Stimulated activated CD4-positive, alpha-beta T cell treated with anti-CD3 and anti-CD28 coated beads, Interleukin-2, amount 100 ng/mL, for 48 hours (primary cell): ENCODE measurements around the gene CDH23.

Experiments used
- DNase-seq, 2 donors: peaks; one replicate each; pipeline ENCODE4 v3.0.0-alpha.2; 2020

CDH23 gene

GRCh38 chr10:71371750-71372166, 25.0 kb upstream of the CDH23 start:
- DNase-seq = no peak

DNA sequence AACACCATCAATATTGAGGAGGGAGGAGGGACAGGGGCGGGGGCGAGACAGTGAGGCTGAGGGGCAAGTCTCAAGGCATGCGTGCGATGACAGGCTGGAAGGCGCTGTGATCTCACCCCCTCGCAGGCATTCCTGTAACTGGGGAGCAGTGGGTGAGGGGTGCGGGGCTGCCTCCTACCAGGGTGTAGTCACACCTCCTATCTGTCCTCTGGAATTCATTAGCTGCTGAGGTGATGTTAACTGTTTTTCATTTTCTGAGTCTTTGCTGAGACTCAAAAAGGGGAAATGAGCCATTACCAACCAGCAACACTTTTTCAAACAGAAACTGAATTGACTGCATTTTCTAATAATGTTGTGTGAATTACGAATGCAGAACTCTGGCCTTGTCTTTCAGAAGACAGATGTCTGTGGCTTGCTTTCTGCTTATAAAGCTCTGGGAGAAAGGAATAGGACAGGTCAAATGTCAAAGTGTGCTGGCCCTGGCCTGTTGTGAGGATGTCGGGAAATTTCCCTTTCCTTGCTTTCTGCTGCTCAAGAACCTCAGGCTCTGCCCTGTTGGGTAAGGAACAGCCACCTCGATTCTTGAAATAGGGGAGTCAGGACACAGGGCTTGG, 23.7 kb upstream of the CDH23 start:
- no peak for DNase-seq

- no peak for DNase-seq
Measured at GRCh38 chr10:71374481-71375233, 22.1 kb upstream of the CDH23 start.

- DNase-seq = no peak
Measured at GRCh38 chr10:71375952-71376351, 20.8 kb upstream of the CDH23 start.

DNA sequence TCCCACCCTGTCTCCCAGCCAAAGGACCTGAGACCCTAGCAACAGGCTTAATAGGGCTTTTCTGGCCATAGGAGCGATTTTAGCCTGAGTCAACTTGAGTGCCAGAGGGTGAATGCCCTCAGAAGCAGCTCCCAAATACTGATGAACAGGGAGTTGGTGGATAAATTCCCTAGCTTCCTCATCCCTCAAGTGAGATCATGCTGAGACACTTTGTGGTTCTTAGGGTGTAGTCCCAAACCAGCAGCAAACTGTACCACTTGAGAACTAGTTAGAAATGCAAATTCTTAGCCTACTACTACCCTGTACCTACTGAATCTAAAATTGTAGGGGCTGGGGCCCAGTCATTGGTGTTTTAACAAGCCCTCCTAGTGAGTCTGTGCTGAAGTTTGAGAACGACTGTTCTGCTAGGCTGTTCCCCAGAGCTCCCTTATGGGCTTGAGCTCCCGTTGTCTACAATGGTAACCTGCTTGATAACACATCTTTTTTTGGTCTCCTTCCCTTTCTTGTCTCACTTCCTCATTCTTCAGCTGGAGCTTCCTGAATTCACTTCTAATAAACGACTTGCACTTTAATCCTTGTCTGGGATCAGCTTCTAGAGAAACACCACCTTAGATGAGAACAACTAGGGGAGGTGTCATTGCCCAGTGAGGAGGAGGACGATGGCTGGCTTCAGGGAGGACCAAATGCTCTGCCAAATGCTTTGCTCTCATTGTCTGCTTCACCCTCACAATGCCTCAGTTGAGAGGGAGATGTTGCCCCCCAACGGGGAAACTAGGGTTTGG, 18.2 kb upstream of the CDH23 start:
- no peak for DNase-seq

GRCh38 chr10:71379118-71379766, 17.5 kb upstream of the CDH23 start:
- DNase-seq = no peak

DNA sequence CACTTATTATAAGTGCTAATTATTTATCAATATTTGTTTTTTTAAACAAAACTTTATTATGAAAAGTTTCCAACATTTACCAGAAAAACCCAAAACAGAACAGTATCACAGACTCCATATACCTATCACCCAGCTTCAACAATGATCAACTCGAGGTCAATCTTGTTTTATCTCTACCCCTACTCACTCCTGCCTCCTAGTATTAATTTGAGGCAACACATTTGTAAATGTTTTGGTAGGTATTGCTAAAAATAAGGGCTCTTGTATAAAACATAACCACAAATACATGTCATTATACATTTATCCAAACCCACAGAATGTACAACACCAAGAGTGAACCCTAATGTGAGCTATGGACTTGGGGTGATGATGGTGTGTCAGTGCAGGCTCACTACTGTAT, 15.9 kb upstream of the CDH23 start:
- DNase-seq = no peak

- no peak for DNase-seq
Measured at GRCh38 chr10:71381611-71382010, 15.1 kb upstream of the CDH23 start.

DNA sequence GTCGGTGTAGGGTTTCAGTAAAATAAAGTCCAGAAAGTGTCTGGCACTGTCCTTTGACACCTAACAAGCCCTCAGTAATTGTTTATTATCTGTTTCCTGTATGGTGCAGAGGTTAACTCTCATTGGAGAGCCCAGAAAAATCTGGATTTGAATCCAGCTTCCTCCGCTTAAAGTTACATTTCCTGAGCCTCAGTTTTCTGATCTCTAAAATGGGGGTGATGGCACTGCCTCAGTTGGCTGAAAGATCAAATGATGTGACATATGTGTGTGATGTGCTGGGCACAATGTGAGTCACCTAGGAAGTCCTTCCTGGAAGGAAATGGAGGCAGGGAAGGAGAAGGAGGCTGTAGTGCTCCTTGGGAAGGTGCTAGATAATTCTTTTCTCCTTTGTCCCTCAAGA, 14.7 kb upstream of the CDH23 start:
- no peak for DNase-seq

GRCh38 chr10:71382757-71383156, 14.0 kb upstream of the CDH23 start:
- DNase-seq = no peak

DNA sequence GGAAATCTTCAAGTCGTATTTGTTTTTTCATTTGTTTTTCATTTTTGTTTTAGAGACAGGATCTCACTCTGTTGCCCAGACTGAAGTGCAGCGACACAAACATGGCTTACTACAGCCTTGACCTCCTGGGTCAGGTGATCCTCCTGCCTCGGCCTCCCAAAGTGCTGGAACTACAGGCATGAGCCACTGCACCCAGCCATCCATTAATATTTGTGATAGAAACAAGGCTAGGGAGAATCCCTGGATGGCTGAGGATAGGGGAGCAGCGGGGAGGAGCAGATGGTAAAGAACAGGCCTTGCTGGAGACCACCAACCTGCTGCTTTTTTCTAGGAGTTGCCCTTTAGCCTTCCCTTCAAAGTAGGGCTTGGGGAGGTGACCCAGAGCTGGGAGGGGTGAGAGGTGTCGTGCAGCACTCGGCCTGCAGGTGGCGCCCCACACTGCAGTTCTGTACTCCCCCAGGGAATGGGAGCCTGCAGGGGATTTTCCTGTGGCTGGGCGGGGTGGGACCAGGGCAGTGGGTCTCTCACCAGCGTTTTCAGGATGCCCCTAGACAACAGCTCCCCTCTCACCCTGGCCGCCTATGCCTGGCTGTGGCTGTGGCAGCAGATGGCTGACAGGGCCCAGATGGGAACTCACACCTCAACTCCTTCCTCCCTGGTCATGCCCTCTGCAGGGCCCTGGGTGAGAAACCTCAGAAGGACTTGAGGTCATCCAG, 12.6 kb upstream of the CDH23 start:
- DNase-seq = peak; percentile 77 to 80

GRCh38 chr10:71388171-71388570, 8.5 kb upstream of the CDH23 start:
- DNase-seq = no peak

- DNase-seq = no peak
Measured at GRCh38 chr10:71388583-71389310, 8.0 kb upstream of the CDH23 start.

GRCh38 chr10:71389768-71390460, 6.8 kb upstream of the CDH23 start:
- no peak for DNase-seq

DNA sequence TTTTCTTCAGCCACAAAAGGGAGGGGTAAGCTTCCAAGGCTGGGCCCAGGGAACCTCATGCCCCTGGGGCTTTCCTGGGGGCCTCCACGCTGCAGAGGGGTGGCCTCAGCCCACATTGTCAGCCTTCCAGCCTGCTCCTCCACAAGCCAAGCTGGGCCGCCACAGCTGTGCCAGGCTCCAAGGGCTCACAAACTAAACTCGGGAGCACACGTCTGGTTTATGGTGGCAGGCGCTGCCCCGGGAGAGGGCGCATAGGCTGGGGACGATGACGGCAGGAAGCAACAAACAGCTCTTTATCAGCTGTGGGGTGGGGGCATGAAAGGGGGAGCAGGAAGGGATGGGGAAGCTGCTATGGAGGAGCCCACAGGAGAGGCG, 6.3 kb upstream of the CDH23 start:
- no peak for DNase-seq

DNA sequence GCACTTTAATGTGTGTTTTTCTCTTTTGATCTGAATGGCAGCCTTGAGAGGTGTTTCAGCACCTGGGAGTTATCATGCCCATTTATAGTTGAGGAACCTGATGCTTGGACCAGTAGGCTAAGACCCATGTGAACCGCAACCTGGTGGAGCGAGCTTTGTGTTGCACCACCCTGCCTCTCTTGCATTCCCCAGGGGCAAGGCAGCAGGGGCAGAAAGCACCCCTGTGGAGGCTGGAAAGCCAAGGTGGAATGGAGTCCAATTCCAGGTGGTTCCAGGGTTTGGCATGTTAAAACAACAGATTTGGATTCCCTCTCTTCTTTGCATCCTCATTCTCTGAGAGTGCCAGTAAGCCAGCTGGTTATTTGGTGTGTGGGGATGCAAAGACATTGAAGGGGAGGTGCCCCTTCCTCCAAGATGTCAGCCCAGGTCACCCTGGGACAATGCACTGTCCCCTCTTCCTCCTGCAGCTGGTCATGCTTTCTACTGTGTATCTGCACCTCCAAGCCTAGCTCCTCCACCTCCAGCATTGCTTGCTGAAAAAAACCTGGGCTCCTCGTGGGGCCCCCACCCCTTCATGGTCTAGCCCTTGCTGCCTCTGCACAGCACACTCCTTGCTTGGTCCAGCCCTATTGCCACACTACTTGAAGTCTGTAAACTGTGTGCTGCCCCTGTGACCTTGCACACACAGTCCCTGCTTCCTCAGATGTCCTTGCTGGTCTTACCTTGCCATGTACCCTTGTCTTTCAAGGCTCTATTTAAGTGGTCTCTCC, 5.6 kb upstream of the CDH23 start:
- DNase-seq = no peak

GRCh38 chr10:71391701-71392100, 5.0 kb upstream of the CDH23 start:
- DNase-seq = no peak

- no peak for DNase-seq
Measured at GRCh38 chr10:71392292-71392691, 4.4 kb upstream of the CDH23 start.

- DNase-seq = no peak
Measured at GRCh38 chr10:71392791-71393781, 3.6 kb upstream of the CDH23 start.
